ENCODE results near the gene HTR3C.

- TF ChIP-seq CTCF (IDR thresholded peaks at IDR 0.05) = no peak
- no peak for TF ChIP-seq POLR2AphosphoS5 (IDR thresholded peaks at IDR 0.05)
Observed at GRCh38 chr3:184067573-184068055, 14.8 kb downstream of the HTR3C start.
